ENCODE results near the gene C16orf92.

DNA sequence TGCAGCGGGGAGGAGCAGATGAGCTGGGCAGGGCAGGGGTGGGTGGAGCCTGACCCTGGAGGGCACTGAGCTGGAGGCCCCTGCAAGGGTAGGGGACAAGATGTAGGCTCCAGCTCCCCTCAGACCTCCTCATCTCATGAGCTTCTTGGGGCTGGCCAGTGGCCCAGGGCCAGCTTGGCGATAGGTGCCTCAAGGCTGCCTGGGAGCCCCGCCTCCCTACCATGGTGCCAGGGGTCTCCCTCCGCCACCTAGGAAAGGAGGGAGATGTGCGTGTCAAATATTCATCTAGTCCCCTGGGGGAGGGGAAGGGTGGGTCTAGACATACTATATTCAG lies 31.5 kb upstream of the C16orf92 start:
- TF ChIP-seq, protein P1, sequence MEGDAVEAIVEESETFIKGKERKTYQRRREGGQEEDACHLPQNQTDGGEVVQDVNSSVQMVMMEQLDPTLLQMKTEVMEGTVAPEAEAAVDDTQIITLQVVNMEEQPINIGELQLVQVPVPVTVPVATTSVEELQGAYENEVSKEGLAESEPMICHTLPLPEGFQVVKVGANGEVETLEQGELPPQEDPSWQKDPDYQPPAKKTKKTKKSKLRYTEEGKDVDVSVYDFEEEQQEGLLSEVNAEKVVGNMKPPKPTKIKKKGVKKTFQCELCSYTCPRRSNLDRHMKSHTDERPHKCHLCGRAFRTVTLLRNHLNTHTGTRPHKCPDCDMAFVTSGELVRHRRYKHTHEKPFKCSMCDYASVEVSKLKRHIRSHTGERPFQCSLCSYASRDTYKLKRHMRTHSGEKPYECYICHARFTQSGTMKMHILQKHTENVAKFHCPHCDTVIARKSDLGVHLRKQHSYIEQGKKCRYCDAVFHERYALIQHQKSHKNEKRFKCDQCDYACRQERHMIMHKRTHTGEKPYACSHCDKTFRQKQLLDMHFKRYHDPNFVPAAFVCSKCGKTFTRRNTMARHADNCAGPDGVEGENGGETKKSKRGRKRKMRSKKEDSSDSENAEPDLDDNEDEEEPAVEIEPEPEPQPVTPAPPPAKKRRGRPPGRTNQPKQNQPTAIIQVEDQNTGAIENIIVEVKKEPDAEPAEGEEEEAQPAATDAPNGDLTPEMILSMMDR (IDR thresholded peaks at IDR 0.05; ENCODE audit: poor library complexity, severe bottlenecking): no peak
- no peak for TF ChIP-seq POLR2AphosphoS5 (IDR thresholded peaks at IDR 0.05)
- TF ChIP-seq EP300 (conservative IDR thresholded peaks at IDR 0.05; ENCODE audit: poor library complexity, severe bottlenecking): no peak
- no peak for TF ChIP-seq TAF1 (IDR thresholded peaks at IDR 0.05; ENCODE audit: low read depth)
- TF ChIP-seq, protein P2, sequence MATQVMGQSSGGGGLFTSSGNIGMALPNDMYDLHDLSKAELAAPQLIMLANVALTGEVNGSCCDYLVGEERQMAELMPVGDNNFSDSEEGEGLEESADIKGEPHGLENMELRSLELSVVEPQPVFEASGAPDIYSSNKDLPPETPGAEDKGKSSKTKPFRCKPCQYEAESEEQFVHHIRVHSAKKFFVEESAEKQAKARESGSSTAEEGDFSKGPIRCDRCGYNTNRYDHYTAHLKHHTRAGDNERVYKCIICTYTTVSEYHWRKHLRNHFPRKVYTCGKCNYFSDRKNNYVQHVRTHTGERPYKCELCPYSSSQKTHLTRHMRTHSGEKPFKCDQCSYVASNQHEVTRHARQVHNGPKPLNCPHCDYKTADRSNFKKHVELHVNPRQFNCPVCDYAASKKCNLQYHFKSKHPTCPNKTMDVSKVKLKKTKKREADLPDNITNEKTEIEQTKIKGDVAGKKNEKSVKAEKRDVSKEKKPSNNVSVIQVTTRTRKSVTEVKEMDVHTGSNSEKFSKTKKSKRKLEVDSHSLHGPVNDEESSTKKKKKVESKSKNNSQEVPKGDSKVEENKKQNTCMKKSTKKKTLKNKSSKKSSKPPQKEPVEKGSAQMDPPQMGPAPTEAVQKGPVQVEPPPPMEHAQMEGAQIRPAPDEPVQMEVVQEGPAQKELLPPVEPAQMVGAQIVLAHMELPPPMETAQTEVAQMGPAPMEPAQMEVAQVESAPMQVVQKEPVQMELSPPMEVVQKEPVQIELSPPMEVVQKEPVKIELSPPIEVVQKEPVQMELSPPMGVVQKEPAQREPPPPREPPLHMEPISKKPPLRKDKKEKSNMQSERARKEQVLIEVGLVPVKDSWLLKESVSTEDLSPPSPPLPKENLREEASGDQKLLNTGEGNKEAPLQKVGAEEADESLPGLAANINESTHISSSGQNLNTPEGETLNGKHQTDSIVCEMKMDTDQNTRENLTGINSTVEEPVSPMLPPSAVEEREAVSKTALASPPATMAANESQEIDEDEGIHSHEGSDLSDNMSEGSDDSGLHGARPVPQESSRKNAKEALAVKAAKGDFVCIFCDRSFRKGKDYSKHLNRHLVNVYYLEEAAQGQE (IDR thresholded peaks at IDR 0.05; ENCODE audit: borderline replicate concordance): no peak
